Suprapubic skin (tissue), 4 donors: ENCODE results near the gene HHEX. TPM values are rescaled to one million over a fixed set of nuclear protein-coding genes. Genes with fewer than 3 reads are reported as not detected.

Experiments
- DNase-seq, 2 donors: peaks; one replicate each; pipeline ENCODE4 v3.0.0-alpha.2; 2019; ENCODE audit warnings: low spot score in 2 of 2
- H3K27ac ChIP-seq: fragments of 200-600 bp; sonication (generic); one replicate; pipeline ENCODE4 v1.5.1; 2019
- H3K27me3 ChIP-seq: fragments of 200-600 bp; sonication (generic); one replicate; pipeline ENCODE4 v1.5.1; 2019
- H3K36me3 ChIP-seq: fragments of 200-600 bp; sonication (generic); one replicate; pipeline ENCODE4 v1.5.1; 2019
- H3K4me1 ChIP-seq: fragments of 200-600 bp; sonication (generic); one replicate; pipeline ENCODE4 v1.5.1; 2019
- H3K4me3 ChIP-seq: fragments of 200-600 bp; sonication (generic); one replicate; pipeline ENCODE4 v1.5.1; 2019; ENCODE audit warnings: mild to moderate bottlenecking
- H3K9me3 ChIP-seq: fragments of 200-600 bp; sonication (generic); one replicate; pipeline ENCODE4 v1.5.1; 2019
- EP300 ChIP-seq: sonication (generic); formaldehyde crosslinking; IDR thresholded peaks from one replicate; pipeline ENCODE4 v1.6.1; 2017; ENCODE audit warnings: antibody characterized with exemption
- POLR2A ChIP-seq, 2 donors: fragments of 450-650 bp; IDR thresholded peaks; one replicate each; pipeline ENCODE4 v1.6.1; 2017; ENCODE audit warnings: antibody characterized with exemption in 2 of 2, mild to moderate bottlenecking in 2 of 2, moderate library complexity in 2 of 2
- POLR2AphosphoS5 ChIP-seq, 3 donors: sonication (generic); formaldehyde crosslinking; IDR thresholded peaks; one replicate each; pipeline ENCODE4 v1.6.1; 2017; ENCODE audit warnings: antibody characterized with exemption in 3 of 3
- WGBS: methylation state at CpG from one replicate; pipeline ENCODE4 v1.1.5; 2018; 5-methylcytosine and 5-hydroxymethylcytosine counted together
- total RNA-seq, 4 donors: library from RNA; depleted of rRNA; stranded (reverse); fragments of >200 nt; gene quantifications; one replicate each; pipeline ENCODE4 v1.1.0, GENCODE V29; 2016
- TF ChIP-seq, protein P1 (sequence below), 2 donors: fragments of 200-600 bp in 1 of 2; fragments of 450-650 bp in 1 of 2; sonication (generic) in 1 of 2; IDR thresholded peaks; one replicate each; pipeline ENCODE4 v1.5.1; 2016 to 2019; ENCODE audit warnings: antibody characterized with exemption in 2 of 2, mild to moderate bottlenecking in 1 of 2, moderate library complexity in 1 of 2

Gene HHEX
- total RNA-seq, 4 donors from 2014 or later, result 1.3 to 5.6 (median 3.6) TPM

DNA sequence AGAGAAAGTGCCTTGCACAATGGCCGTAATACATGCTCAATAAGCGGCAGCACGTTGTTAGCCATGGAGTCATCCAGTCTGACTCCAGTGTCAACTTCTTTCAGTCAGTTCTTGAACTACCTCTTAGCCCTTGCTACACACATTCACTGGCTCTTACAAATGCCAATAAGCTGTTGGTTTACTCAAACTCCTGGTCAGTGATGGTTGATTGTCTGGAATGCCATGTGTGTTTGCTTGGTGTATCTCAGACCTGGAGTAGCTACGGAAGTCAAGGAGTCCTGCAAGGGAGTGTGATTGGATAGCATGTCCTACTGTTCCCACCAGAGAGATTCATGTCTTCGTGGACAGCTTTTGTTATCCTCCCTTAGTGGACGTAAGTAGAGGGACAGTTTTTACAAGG is 37.4 kb downstream of the HHEX start:
- Histone ChIP-seq H3K4me1 (no peaks in the 10 kb centered on the region), H3K27ac (no peak overlapping the region), H3K27me3 (no peaks in the 10 kb centered on the region), H3K36me3 (no peaks in the 10 kb centered on the region), H3K4me3 (no peak overlapping the region), H3K9me3 (no peaks in the 10 kb centered on the region)
- TF ChIP-seq, protein P1, sequence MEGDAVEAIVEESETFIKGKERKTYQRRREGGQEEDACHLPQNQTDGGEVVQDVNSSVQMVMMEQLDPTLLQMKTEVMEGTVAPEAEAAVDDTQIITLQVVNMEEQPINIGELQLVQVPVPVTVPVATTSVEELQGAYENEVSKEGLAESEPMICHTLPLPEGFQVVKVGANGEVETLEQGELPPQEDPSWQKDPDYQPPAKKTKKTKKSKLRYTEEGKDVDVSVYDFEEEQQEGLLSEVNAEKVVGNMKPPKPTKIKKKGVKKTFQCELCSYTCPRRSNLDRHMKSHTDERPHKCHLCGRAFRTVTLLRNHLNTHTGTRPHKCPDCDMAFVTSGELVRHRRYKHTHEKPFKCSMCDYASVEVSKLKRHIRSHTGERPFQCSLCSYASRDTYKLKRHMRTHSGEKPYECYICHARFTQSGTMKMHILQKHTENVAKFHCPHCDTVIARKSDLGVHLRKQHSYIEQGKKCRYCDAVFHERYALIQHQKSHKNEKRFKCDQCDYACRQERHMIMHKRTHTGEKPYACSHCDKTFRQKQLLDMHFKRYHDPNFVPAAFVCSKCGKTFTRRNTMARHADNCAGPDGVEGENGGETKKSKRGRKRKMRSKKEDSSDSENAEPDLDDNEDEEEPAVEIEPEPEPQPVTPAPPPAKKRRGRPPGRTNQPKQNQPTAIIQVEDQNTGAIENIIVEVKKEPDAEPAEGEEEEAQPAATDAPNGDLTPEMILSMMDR (IDR thresholded peaks at IDR 0.05), result no peak
- TF ChIP-seq EP300 (no peak), POLR2AphosphoS5 (IDR thresholded peaks at IDR 0.05) (no peak), POLR2A (IDR thresholded peaks at IDR 0.05) (no peak)
- DNase-seq, result peak in 1 of 2 donors; percentile 1
- WGBS, result 89% methylated on average over 6 of the region's 6 CpGs

DNA sequence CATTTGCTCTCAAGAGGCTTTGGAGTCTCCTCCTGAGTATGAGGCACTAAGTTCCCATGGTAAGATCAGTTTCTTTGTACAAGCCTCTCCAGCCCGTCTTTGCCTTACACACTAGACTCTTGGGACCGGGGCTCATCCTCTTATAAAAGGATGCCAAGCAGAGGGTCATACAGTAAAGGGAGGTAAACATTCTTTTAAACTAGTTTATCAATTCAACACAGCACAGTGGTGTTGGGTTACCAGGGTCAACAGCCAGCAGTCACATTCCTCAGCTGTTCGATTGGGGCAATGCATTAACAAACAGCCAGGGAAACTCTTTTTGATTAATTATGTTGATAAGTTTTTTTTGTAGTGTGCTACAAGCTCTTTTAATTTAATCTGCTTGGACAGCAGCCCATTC is 37.8 kb downstream of the HHEX start:
- H3K27me3 ChIP-seq, result no peaks in the 10 kb centered on the region
- H3K9me3 ChIP-seq, result no peaks in the 10 kb centered on the region
- H3K36me3 ChIP-seq, result no peaks in the 10 kb centered on the region
- 51% methylated on average over 3 of the region's 3 CpGs for WGBS
- TF ChIP-seq POLR2A (IDR thresholded peaks at IDR 0.05) (no peak), EP300 (no peak), POLR2AphosphoS5 (IDR thresholded peaks at IDR 0.05) (no peak)
- TF ChIP-seq, protein P1 (IDR thresholded peaks at IDR 0.05), result no peak
- no peak overlapping the region for H3K27ac ChIP-seq
- peak in 1 of 2 donors; percentile 35 for DNase-seq
- no peak overlapping the region for H3K4me3 ChIP-seq
- no peaks in the 10 kb centered on the region for H3K4me1 ChIP-seq

- Histone ChIP-seq H3K27ac (no peak overlapping the region), H3K9me3 (no peaks in the 10 kb centered on the region), H3K27me3 (no peaks in the 10 kb centered on the region), H3K4me3 (no peak overlapping the region), H3K4me1 (no peaks in the 10 kb centered on the region), H3K36me3 (no peaks in the 10 kb centered on the region)
- WGBS, result 64% methylated on average over 2 of the region's 2 CpGs
- TF ChIP-seq POLR2A (IDR thresholded peaks at IDR 0.05), result no peak
- TF ChIP-seq, protein P1 (IDR thresholded peaks at IDR 0.05), result no peak
- no peak for TF ChIP-seq POLR2AphosphoS5 (IDR thresholded peaks at IDR 0.05)
- no peak for TF ChIP-seq EP300
- DNase-seq, result peak in 1 of 2 donors; percentile 4
These were observed 40.1 kb downstream of the HHEX start for GRCh38 chr10:92729886-92730285.

DNA sequence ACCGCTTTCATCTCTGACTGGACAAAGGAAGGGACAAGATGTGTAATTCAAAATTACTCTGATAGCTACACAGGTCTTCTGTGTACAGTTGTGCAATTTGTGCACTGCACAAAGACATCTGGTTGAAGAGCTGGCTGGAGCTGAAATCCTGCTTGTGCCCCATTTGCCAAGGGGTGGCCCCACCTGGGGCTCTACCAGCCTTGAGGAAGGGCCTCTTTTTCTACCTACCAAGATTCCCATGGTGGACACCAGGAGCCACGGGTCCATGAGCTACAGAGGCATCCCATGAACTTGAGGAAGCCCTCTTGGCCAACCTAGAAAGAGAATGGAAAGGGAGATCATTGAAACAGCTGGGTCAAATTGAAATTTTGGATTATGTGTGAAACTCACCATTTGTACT is 43.2 kb downstream of the HHEX start:
- Histone ChIP-seq H3K9me3 (no peaks in the 10 kb centered on the region), H3K4me3 (no peak overlapping the region), H3K36me3 (no peaks in the 10 kb centered on the region), H3K4me1 (no peaks in the 10 kb centered on the region), H3K27me3 (no peaks in the 10 kb centered on the region), H3K27ac (no peak overlapping the region)
- TF ChIP-seq POLR2A (IDR thresholded peaks at IDR 0.05) (no peak), POLR2AphosphoS5 (IDR thresholded peaks at IDR 0.05) (no peak), EP300 (no peak)
- TF ChIP-seq, protein P1 (IDR thresholded peaks at IDR 0.05), result no peak
- 82% methylated on average over 2 of the region's 2 CpGs for WGBS
- peak in 1 of 2 donors; percentile 50 for DNase-seq

- no peak for DNase-seq
- H3K4me1 ChIP-seq, result no peaks in the 10 kb centered on the region
- no peak overlapping the region for H3K4me3 ChIP-seq
- H3K36me3 ChIP-seq, result no peaks in the 10 kb centered on the region
- H3K27ac ChIP-seq, result no peak overlapping the region
- H3K9me3 ChIP-seq, result no peaks in the 10 kb centered on the region
- H3K27me3 ChIP-seq, result no peaks in the 10 kb centered on the region
- TF ChIP-seq EP300 (no peak), POLR2A (IDR thresholded peaks at IDR 0.05) (no peak), POLR2AphosphoS5 (IDR thresholded peaks at IDR 0.05) (no peak)
- TF ChIP-seq, protein P1 (IDR thresholded peaks at IDR 0.05), result no peak
These were observed 44.5 kb downstream of the HHEX start for GRCh38 chr10:92734301-92734700.
